ENCODE measurements around the gene CST1. TPM values are rescaled to one million over a fixed set of nuclear protein-coding genes. Genes with fewer than 3 reads are reported as not detected.
A peak's percentile ranks its signal among the peaks of the same experiment; 100 is the strongest.
"Not testable (repeated sequence)": the region's sequence is repeated elsewhere in the genome, so short reads cannot be mapped to it uniquely, and the experiment has no call there.

Gene CST1
- total RNA-seq: not detected in 2 replicates

- not testable (repeated sequence) for DNase-seq (ENCODE audit: low read depth in 2 of 2)
Observed at GRCh38 chr20:23750786-23751185, at the start of gene CST1. Gene CST1, minus strand, starts transcription at chr20:23750935. Its CDS starts 69 bp downstream, at chr20:23750866.

DNA sequence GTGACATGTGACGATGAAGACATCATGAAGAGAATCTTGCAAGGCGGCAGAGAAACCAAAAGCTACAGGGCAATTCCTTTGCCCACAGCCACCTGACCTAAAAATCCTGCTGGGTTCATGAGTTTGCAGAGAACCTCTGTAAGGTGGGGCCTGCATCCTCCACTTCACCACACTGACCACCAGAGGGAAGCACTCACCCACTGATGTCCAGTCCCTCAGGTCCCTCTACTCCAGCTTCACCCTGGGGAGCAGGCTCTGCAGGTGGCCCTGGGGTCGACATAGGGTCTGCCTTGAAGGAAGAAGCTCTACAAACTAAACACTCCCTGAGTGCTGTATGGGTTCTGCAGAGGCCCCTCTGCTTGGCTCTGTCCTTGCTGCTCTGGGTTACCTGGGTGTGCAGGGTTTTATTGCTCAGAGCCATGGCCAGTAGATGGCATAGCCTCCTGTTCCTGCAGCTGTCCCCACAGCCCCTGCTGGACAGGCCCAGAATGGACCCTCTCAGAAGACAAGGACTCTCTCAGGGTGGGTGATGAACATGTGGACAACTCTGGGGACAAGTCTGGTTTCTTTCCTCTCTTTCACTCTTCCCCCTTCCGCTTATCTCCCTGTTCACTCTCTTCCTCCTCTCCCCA lies 48.6 kb upstream of the CST1 start:
- DNase-seq (ENCODE audit: low read depth in 2 of 2): peak; percentile 39 to 49

- DNase-seq (ENCODE audit: low read depth in 2 of 2): no peak
Observed at GRCh38 chr20:23795526-23795925, 44.8 kb upstream of the CST1 start.

DNA sequence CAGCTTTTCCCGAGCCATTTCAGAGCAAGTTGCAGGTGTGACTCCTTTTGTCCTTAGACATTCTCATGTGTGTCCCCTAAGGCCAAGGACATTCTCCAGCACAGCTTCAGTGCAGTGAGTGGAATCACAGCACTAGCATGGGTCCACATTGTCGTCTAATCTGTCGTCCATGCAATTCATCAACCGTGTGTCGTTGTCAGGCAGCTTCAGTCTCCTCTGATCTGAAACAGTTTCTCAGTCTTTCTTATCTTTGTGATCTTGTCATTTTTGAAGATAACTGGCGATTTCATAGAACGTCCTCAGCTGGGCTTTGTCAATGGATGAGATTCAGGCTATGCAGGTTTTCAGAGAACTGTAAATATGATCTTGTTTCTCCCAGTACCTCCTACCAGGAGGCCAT lies 44.1 kb upstream of the CST1 start:
- no peak for DNase-seq (ENCODE audit: low read depth in 2 of 2)

GRCh38 chr20:23794065-23794464 lies 43.3 kb upstream of the CST1 start:
- DNase-seq (ENCODE audit: low read depth in 2 of 2): no peak

GRCh38 chr20:23783447-23783846 lies 32.7 kb upstream of the CST1 start:
- no peak for DNase-seq (ENCODE audit: low read depth in 2 of 2)

- peak; percentile 21 to 49 for DNase-seq (ENCODE audit: low read depth in 2 of 2)
Observed at GRCh38 chr20:23782366-23782983, 31.7 kb upstream of the CST1 start.

- not testable (repeated sequence) for DNase-seq (ENCODE audit: low read depth in 2 of 2)
Observed at GRCh38 chr20:23778676-23779075, 27.9 kb upstream of the CST1 start.

- not testable (repeated sequence) for DNase-seq (ENCODE audit: low read depth in 2 of 2)
Observed at GRCh38 chr20:23777380-23777779, 26.6 kb upstream of the CST1 start.

GRCh38 chr20:23776067-23776771 lies 25.5 kb upstream of the CST1 start:
- no peak for DNase-seq (ENCODE audit: low read depth in 2 of 2)

DNA sequence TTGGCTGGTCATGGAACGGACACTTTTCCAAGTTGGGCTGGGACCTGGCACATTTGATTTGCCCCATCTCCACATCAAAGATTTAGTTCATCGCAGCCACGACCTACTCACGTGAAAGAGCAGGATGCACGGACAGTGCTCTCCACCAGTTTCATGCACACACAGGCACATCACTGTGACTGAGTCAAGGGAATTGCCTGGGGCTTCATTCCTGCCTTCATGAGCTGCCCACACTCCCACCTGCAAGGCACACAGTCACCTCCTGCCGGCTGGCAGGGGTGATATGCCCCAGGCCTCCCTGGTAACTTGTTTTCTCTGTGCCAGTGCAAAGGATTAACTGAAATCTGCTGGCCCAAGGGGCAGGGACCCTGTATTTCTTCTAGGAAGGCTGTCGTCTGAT lies 23.3 kb upstream of the CST1 start:
- DNase-seq (ENCODE audit: low read depth in 2 of 2): no peak

DNA sequence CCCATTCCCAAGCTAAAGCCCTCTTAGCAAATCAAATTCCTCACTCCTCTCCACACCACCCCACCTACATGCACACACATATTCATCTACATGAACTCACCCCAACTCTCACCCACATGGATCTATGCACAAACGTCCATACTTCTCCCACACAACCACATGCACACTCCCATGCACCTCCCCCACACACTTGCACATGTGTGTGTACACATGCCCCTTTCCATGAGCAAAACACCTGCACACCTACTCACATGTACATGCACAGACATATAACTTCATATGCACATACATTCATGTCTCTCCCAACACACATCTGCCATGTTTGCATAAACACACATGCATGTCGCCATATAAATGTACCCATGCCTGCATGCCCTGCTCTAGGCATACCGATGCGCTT lies 22.8 kb upstream of the CST1 start:
- no peak for DNase-seq (ENCODE audit: low read depth in 2 of 2)

DNA sequence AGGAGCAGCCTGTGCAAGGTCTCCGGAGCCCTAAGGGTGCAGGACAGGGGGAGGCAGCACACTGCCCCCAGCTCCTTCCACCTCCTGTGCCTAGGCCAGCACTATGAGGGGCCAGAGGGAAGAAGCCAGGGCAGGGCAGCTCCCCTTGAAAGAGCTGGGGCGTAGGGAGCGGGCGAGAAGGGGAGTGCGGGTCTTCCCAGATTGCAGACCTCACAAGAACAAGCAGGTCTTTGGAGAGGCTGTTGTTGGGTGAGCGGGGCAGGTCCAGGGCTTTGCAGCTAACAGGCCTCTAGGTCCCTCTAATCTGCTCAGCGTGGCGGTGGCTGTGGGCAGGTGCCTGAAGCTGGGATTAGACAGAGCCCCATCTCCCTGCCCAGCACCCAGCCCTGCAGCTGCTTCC lies 22.4 kb upstream of the CST1 start:
- DNase-seq (ENCODE audit: low read depth in 2 of 2): no peak

- DNase-seq (ENCODE audit: low read depth in 2 of 2): no peak
Observed at GRCh38 chr20:23772074-23772473, 21.3 kb upstream of the CST1 start.

DNA sequence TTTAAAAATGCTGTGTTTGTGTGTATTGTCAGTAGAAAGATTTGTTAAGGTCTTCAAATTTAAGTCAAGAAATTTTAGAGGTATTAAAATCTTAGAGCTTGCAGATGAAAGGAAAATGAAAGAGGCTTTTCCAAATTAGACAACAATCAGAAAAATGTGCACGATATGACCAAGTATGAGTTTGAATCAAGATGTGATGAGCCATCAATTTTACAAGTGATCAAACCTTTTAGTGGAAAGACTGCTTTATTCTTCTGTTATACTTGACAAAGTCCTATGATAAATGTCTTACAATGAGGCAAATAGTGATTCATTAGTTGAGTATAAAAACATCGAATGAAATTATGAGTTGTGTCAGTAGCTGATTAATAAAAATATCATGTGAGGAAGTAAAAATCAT lies 19.6 kb upstream of the CST1 start:
- no peak for DNase-seq (ENCODE audit: low read depth in 2 of 2)

GRCh38 chr20:23768520-23768919 lies 17.8 kb upstream of the CST1 start:
- not testable (repeated sequence) for DNase-seq (ENCODE audit: low read depth in 2 of 2)

GRCh38 chr20:23766531-23766930 lies 15.8 kb upstream of the CST1 start:
- DNase-seq (ENCODE audit: low read depth in 2 of 2): no peak

DNA sequence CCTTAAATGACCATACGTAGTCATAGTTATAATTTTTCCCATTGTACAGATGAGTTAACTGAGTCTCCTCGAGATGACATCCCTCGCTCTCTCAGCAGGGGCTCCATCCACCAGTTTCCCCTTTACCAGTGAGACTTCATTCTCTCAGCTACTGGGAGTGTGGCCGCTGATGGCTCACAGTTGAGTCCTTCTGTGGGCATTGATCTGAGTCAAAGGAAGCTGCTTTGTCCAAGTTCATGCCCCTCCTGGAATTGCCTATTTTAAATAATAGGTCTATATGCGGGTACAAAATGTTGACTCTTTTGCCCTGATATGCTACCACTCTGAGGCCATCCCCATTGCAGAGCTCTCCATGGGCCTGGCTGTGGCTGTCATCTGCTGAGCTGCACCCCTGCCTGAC lies 14.8 kb upstream of the CST1 start:
- no peak for DNase-seq (ENCODE audit: low read depth in 2 of 2)

DNA sequence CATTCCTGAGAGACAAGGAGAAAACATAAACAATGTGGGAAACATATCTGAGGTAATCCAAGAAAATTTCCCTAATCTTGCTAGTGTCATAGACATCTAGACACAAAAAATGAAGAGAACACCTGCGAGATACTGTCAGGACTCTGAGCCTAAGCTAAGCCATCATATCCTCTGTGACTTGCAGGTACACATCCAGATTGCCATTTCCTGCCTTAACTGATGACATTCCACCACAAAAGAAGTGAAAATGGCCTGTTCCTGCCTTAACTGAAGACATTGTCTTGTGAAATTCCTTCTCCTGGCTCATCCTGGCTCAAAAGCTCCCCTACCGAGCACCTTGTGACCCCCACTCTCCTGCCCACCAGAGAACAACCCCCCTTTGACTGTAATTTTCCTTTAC lies 13.9 kb upstream of the CST1 start:
- DNase-seq (ENCODE audit: low read depth in 2 of 2): not testable (repeated sequence)

GRCh38 chr20:23763345-23763744 lies 12.6 kb upstream of the CST1 start:
- no peak for DNase-seq (ENCODE audit: low read depth in 2 of 2)

DNA sequence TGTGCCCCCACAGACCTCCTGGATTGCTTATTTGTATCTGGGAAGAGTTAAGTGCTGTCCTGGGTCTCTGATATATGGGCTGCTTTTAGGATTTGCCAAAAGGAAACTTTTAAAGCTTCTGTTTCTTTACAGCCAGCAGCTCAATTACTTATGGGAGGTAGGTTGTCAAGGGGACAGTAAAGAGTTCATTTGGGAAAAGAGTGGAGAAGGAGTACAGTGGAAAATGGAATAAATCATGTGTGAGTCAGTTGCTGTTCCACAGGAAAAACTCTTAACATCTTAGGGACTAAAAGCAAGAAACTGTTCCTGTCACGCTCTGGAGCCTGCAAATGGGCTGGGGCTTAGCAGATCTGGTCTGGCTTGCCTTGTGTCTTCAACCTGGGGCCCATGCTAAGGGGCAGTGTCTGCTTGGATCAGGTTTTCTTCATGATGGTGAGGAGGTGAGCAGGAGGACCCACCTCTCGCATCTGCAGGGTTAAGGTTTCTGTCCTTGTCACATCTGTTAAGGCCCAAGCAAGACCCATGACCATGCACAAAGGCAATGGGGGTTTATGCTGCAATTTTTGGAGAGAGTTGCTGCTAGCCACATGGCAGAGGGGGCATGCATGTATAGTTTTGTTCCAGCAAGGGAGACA lies 8.7 kb upstream of the CST1 start:
- DNase-seq (ENCODE audit: low read depth in 2 of 2): no peak

- not testable (repeated sequence) for DNase-seq (ENCODE audit: low read depth in 2 of 2)
Observed at GRCh38 chr20:23756792-23757191, 6.1 kb upstream of the CST1 start.

Data from lung microvascular endothelial cell (primary cell).